WTC11 (cell line): ENCODE results near the gene GPX4. TPM values are rescaled to one million over a fixed set of nuclear protein-coding genes. Genes with fewer than 3 reads are reported as not detected.

Experiments
- ATAC-seq: fragments of 200-7000 bp; cut with Tn5 transposase; 2 replicates; pipeline ENCODE4 v1.10.0; 2021; ENCODE audit warnings: mild to moderate bottlenecking, moderate library complexity
- CTCF ChIA-PET: fragments of 300-600 bp; sonication (Branson Sonifier 250); formaldehyde crosslinking; loops from one replicate; lab custom pipeline; 2021; ENCODE audit warnings: antibody characterized with exemption; lab: Charles Lee
- POLR2A ChIA-PET: fragments of 350-600 bp; sonication (Branson Sonifier 250); formaldehyde crosslinking; loops from one replicate; lab custom pipeline; 2021; ENCODE audit warnings: antibody characterized with exemption; lab: Charles Lee
- DNase-seq: peaks from one replicate; pipeline ENCODE4 v3.0.0; 2021; ENCODE audit warnings: low spot score
- H3K27ac Mint-ChIP-seq: 2 replicates; pipeline ENCODE4 v1.8.0; 2021; ENCODE audit warnings: mixed read lengths
- H3K27me3 Mint-ChIP-seq: 2 replicates; pipeline ENCODE4 v1.8.0; 2021; ENCODE audit warnings: low read depth, mild to moderate bottlenecking, moderate library complexity, mixed read lengths
- H3K36me3 Mint-ChIP-seq: 2 replicates; pipeline ENCODE4 v1.8.0; 2021; ENCODE audit warnings: mixed read lengths
- H3K4me1 Mint-ChIP-seq: 2 replicates; pipeline ENCODE4 v1.8.0; 2022; ENCODE audit warnings: mixed read lengths
- H3K4me3 Mint-ChIP-seq: 2 replicates; pipeline ENCODE4 v1.8.0; 2021; ENCODE audit warnings: mild to moderate bottlenecking, moderate library complexity, mixed read lengths
- H3K9me3 Mint-ChIP-seq: 2 replicates; pipeline ENCODE4 v1.8.0; 2021; ENCODE audit warnings: mixed read lengths
- ARID4B ChIP-seq: sonication (generic); formaldehyde crosslinking; IDR thresholded peaks from 2 replicates; pipeline ENCODE4 v1.8.0; 2023; ENCODE audit warnings: missing genetic modification reagents, mild to moderate bottlenecking, borderline replicate concordance
- ATF1 ChIP-seq: sonication (generic); formaldehyde crosslinking; IDR thresholded peaks from 2 replicates; pipeline ENCODE4 v1.8.1; 2023; ENCODE audit warnings: mild to moderate bottlenecking, moderate library complexity, missing genetic modification reagents
- ATF3 ChIP-seq: sonication (generic); formaldehyde crosslinking; conservative IDR thresholded peaks from 2 replicates; pipeline ENCODE4 v1.8.1; 2022; ENCODE audit warnings: mild to moderate bottlenecking, missing genetic modification reagents
- CREB1 ChIP-seq: sonication (generic); formaldehyde crosslinking; IDR thresholded peaks from 2 replicates; pipeline ENCODE4 v1.8.0; 2023; ENCODE audit warnings: mild to moderate bottlenecking, missing genetic modification reagents
- CREM ChIP-seq: sonication (generic); formaldehyde crosslinking; IDR thresholded peaks from 2 replicates; pipeline ENCODE4 v1.8.1; 2022; ENCODE audit warnings: mild to moderate bottlenecking, missing genetic modification reagents, moderate library complexity
- E2F4 ChIP-seq: sonication (generic); formaldehyde crosslinking; IDR thresholded peaks from 2 replicates; pipeline ENCODE4 v1.8.1; 2022; ENCODE audit warnings: low read depth, mild to moderate bottlenecking, moderate library complexity, missing genetic modification reagents, borderline replicate concordance
- E2F5 ChIP-seq: sonication (generic); formaldehyde crosslinking; IDR thresholded peaks from 2 replicates; pipeline ENCODE4 v1.8.1; 2022; ENCODE audit warnings: mild to moderate bottlenecking, moderate library complexity, missing genetic modification reagents
- EMX1 ChIP-seq: fragments of 250-450 bp; sonication (Bioruptor Pico); IDR thresholded peaks from 2 replicates; pipeline ENCODE4 v1.8.0; 2021; ENCODE audit warnings: mild to moderate bottlenecking
- ETV6 ChIP-seq: sonication (generic); formaldehyde crosslinking; IDR thresholded peaks from 2 replicates; pipeline ENCODE4 v1.8.1; 2022; ENCODE audit warnings: mild to moderate bottlenecking, missing genetic modification reagents
- HMGXB4 ChIP-seq: sonication (generic); formaldehyde crosslinking; IDR thresholded peaks from 2 replicates; pipeline ENCODE4 v1.8.1; 2023; ENCODE audit warnings: mild to moderate bottlenecking, moderate library complexity, missing genetic modification reagents
- JUN ChIP-seq: sonication (generic); formaldehyde crosslinking; IDR thresholded peaks from 2 replicates; pipeline ENCODE4 v1.8.0; 2023; ENCODE audit warnings: mild to moderate bottlenecking, missing genetic modification reagents
- PRDM15 ChIP-seq: sonication (generic); formaldehyde crosslinking; IDR thresholded peaks from 2 replicates; pipeline ENCODE4 v1.8.0; 2022; ENCODE audit warnings: missing genetic modification reagents
- PRRX2 ChIP-seq: fragments of 250-450 bp; sonication (Bioruptor Pico); IDR thresholded peaks from 2 replicates; pipeline ENCODE4 v1.8.0; 2021; ENCODE audit warnings: mild to moderate bottlenecking
- RELA ChIP-seq: sonication (generic); formaldehyde crosslinking; IDR thresholded peaks from 2 replicates; pipeline ENCODE4 v1.8.1; 2022; ENCODE audit warnings: missing genetic modification reagents, mild to moderate bottlenecking, borderline replicate concordance
- TEAD4 ChIP-seq: sonication (generic); formaldehyde crosslinking; IDR thresholded peaks from 2 replicates; pipeline ENCODE4 v1.8.0; 2022; ENCODE audit warnings: mild to moderate bottlenecking, missing genetic modification reagents
- ZNF263 ChIP-seq: sonication (generic); formaldehyde crosslinking; IDR thresholded peaks from 2 replicates; pipeline ENCODE4 v1.8.1; 2022; ENCODE audit warnings: low read depth, mild to moderate bottlenecking, moderate library complexity, missing genetic modification reagents
- ZNF416 ChIP-seq: fragments of 250-450 bp; sonication (Bioruptor Pico); IDR thresholded peaks from 2 replicates; pipeline ENCODE4 v1.9.0; 2021; ENCODE audit warnings: mild to moderate bottlenecking, inconsistent platforms
- ZNF512 ChIP-seq: sonication (generic); formaldehyde crosslinking; IDR thresholded peaks from 2 replicates; pipeline ENCODE4 v1.8.1; 2022; ENCODE audit warnings: missing genetic modification reagents, borderline replicate concordance
- total RNA-seq: library from RNA; stranded (reverse); gene quantifications from 3 replicates; pipeline ENCODE4 v1.2.3, GENCODE V29; 2021

The GPX4 gene
- total RNA-seq, 1 experiment from 2014 or later = 363 TPM

GRCh38 chr19:1085676-1086442, 17.9 kb upstream of the GPX4 start:
- POLR2A ChIA-PET = interaction anchor here (0.6 to 1.2 kb wide), 4 partner anchors 9 to 417 kb away, joined by 3 to 4 read pairs (median 3); no protein-coding TSS in a partner anchor
- TF ChIP-seq EMX1 (CRISPR knock-in tag) (no peak), RELA (CRISPR knock-in tag) (peak; percentile 67; the same call in 1 of the 2 replicates), ARID4B (no peak), JUN (no peak), PRRX2 (CRISPR knock-in tag) (0 out of 2 replicates have a peak, but pooled peaks have one; percentile 31)
- TF ChIP-seq, all 79 proteins: peak for 2
- no peak for ATAC-seq

GRCh38 chr19:1086613-1087012, 17.2 kb upstream of the GPX4 start:
- no peaks in the 10 kb centered on the region for H3K9me3 Mint-ChIP-seq
- CTCF ChIA-PET = interaction anchor here (0.9 to 1.5 kb wide), 5 partner anchors 16 to 158 kb away, joined by 3 to 5 read pairs (median 4); partner anchors contain the start of gene ARHGAP45
- H3K27ac Mint-ChIP-seq = no peak overlapping the region
- no peak for ATAC-seq
- no peak for DNase-seq
- no peaks in the 10 kb centered on the region; the same call in 1 of the 2 replicates for H3K4me1 Mint-ChIP-seq
- H3K27me3 Mint-ChIP-seq = no peaks in the 10 kb centered on the region
- POLR2A ChIA-PET = interaction anchor here (1.2 kb wide), 1 partner anchor 8 kb away, joined by 4 read pairs; no protein-coding TSS in a partner anchor
- no peak overlapping the region for H3K4me3 Mint-ChIP-seq
- H3K36me3 Mint-ChIP-seq = peaks cover 17% of the 10 kb centered on the region
- TF ChIP-seq TEAD4 (CRISPR knock-in tag) (no peak), HMGXB4 (CRISPR knock-in tag) (no peak), ATF3 (no peak), ZNF512 (CRISPR knock-in tag) (no peak), CREB1 (CRISPR knock-in tag) (no peak), PRDM15 (no peak), ATF1 (CRISPR knock-in tag) (no peak), E2F4 (CRISPR knock-in tag) (no peak), JUN (no peak), E2F5 (CRISPR knock-in tag) (no peak), CREM (no peak), ZNF416 (no peak), ETV6 (CRISPR knock-in tag) (no peak), ZNF263 (CRISPR knock-in tag) (no peak)

More at GRCh38 chr19:1085676-1086442, 17.9 kb upstream of the GPX4 start:
- H3K36me3 Mint-ChIP-seq = peaks cover 17% of the 10 kb centered on the region
- peak overlapping the region; percentile 88; the same call in 1 of the 2 replicates for H3K27ac Mint-ChIP-seq
- H3K27me3 Mint-ChIP-seq = no peaks in the 10 kb centered on the region
- H3K9me3 Mint-ChIP-seq = no peaks in the 10 kb centered on the region
- no peak overlapping the region for H3K4me3 Mint-ChIP-seq
- CTCF ChIA-PET = interaction anchor here (0.6 to 1.5 kb wide), 6 partner anchors 17 to 300 kb away, joined by 3 to 5 read pairs (median 4); partner anchors contain the start of gene ARHGAP45
- H3K4me1 Mint-ChIP-seq = no peaks in the 10 kb centered on the region; the same call in 1 of the 2 replicates
- DNase-seq = no peak
